Measurements from ENCODE around the gene ZBTB20. TPM values are rescaled to one million over a fixed set of nuclear protein-coding genes. Genes with fewer than 3 reads are reported as not detected.

ZBTB20 gene
- total and polyA plus RNA-seq, 2 donors from 2014 or later = 0.99 to 142 TPM

DNA sequence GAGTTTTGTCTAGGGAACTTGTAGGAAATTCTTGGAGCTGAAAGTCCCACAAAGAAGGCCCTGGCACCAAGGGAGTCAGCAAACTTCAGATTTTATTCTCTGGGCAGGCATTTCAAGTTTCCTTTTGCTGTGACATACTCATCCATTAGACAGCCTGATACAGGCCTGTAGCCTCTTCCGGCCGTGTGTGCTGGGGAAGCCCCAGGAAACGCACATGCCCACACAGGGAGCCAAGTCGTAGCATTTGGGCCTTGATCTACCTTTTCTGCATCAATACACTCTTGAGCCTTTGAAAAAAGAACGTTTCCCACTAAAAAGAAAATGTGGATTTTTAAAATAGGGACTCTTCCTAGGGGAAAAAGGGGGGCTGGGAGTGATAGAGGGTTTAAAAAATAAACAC is 838.3 kb downstream of the ZBTB20 start:
- no peak for TF ChIP-seq CTCF (IDR thresholded peaks at IDR 0.05; ENCODE audit: borderline replicate concordance, extremely low read depth, insufficient read depth)
- no peaks in the 10 kb centered on the region for H3K36me3 ChIP-seq (ENCODE audit: control insufficient read depth in 2 of 3, insufficient read depth in 3 of 3, low read length in 3 of 3)
- no peak for FAIRE-seq
- no peaks in the 10 kb centered on the region for H3K4me1 ChIP-seq (ENCODE audit: control insufficient read depth in 2 of 3, insufficient read depth in 2 of 3, low read depth in 1 of 3, low read length in 3 of 3)
- no peaks in the 10 kb centered on the region for H3K9me3 ChIP-seq (ENCODE audit: control insufficient read depth in 2 of 3, insufficient read depth in 1 of 3, low read length in 3 of 3)
- H3K9ac ChIP-seq (ENCODE audit: low read length in 3 of 3) = no peak overlapping the region
- intact Hi-C loops (cut with DNase I) = no loop called here
- H3K27me3 ChIP-seq (ENCODE audit: control insufficient read depth, insufficient read depth, low read length) = no peaks in the 10 kb centered on the region
- H3K4me3 ChIP-seq (ENCODE audit: low read length in 3 of 3) = no peak overlapping the region
- no peak overlapping the region for H3K27ac ChIP-seq (ENCODE audit: low read depth in 2 of 2, low read length in 2 of 2)
- no peak for DNase-seq

DNA sequence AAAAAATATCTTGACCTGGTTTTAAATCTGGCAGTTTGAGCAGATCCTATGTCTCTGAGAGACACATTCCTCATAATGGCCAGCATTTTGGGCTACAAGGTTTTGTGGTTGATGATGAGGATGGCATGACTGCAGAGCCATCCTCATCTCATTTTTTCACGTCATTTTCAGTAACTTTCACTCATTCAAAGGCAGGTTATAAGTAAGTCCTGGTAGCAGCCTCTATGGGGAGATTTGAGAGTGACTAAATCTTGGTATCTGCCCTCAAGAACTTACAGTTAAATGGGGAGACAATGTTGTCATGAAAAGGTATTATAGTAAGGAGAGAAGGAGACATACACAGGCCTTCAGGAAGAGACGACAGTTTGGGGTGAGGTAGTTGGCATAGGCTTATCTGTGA is 838.7 kb downstream of the ZBTB20 start:
- Histone ChIP-seq H3K4me1 (ENCODE audit: control insufficient read depth in 2 of 3, insufficient read depth in 2 of 3, low read depth in 1 of 3, low read length in 3 of 3) (no peaks in the 10 kb centered on the region), H3K9me3 (ENCODE audit: control insufficient read depth in 2 of 3, insufficient read depth in 1 of 3, low read length in 3 of 3) (no peaks in the 10 kb centered on the region), H3K27me3 (ENCODE audit: control insufficient read depth, insufficient read depth, low read length) (no peaks in the 10 kb centered on the region), H3K36me3 (ENCODE audit: control insufficient read depth in 2 of 3, insufficient read depth in 3 of 3, low read length in 3 of 3) (no peaks in the 10 kb centered on the region), H3K9ac (ENCODE audit: low read length in 3 of 3) (no peak overlapping the region), H3K27ac (ENCODE audit: low read depth in 2 of 2, low read length in 2 of 2) (no peak overlapping the region), H3K4me3 (ENCODE audit: low read length in 3 of 3) (no peak overlapping the region)
- no peak for TF ChIP-seq CTCF (IDR thresholded peaks at IDR 0.05; ENCODE audit: borderline replicate concordance, extremely low read depth, insufficient read depth)
- FAIRE-seq (no peak), DNase-seq (no peak)
- intact Hi-C loops (cut with DNase I) = no loop called here

DNA sequence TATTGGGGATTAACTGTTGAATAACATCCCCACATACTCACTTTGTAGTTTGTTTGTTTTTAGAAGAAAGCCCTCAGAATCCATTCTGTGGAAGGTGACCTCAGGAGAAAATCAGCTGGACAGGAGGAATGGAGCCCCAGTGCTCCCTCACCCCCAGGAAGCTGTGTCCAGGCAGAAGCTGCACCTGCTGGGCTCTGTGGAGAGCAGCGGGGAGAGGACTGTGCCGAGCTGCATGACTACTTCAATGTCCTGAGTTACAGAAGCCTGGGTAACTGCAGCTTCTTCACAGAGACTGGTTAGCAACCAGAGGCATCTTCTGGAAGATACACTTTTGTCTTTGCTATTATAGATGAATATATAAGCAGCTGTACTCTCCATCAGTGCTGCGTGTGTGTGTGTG is 839.3 kb downstream of the ZBTB20 start:
- no peaks in the 10 kb centered on the region for H3K4me1 ChIP-seq (ENCODE audit: control insufficient read depth in 2 of 3, insufficient read depth in 2 of 3, low read depth in 1 of 3, low read length in 3 of 3)
- H3K4me3 ChIP-seq (ENCODE audit: low read length in 3 of 3) = no peak overlapping the region
- TF ChIP-seq CTCF (IDR thresholded peaks at IDR 0.05; ENCODE audit: borderline replicate concordance, extremely low read depth, insufficient read depth) = no peak
- H3K36me3 ChIP-seq (ENCODE audit: control insufficient read depth in 2 of 3, insufficient read depth in 3 of 3, low read length in 3 of 3) = no peaks in the 10 kb centered on the region
- no peaks in the 10 kb centered on the region for H3K27me3 ChIP-seq (ENCODE audit: control insufficient read depth, insufficient read depth, low read length)
- intact Hi-C loops (cut with DNase I) = no loop called here
- no peak overlapping the region for H3K27ac ChIP-seq (ENCODE audit: low read depth in 2 of 2, low read length in 2 of 2)
- FAIRE-seq (no peak), DNase-seq (no peak)
- H3K9me3 ChIP-seq (ENCODE audit: control insufficient read depth in 2 of 3, insufficient read depth in 1 of 3, low read length in 3 of 3) = no peaks in the 10 kb centered on the region
- no peak overlapping the region for H3K9ac ChIP-seq (ENCODE audit: low read length in 3 of 3)

DNA sequence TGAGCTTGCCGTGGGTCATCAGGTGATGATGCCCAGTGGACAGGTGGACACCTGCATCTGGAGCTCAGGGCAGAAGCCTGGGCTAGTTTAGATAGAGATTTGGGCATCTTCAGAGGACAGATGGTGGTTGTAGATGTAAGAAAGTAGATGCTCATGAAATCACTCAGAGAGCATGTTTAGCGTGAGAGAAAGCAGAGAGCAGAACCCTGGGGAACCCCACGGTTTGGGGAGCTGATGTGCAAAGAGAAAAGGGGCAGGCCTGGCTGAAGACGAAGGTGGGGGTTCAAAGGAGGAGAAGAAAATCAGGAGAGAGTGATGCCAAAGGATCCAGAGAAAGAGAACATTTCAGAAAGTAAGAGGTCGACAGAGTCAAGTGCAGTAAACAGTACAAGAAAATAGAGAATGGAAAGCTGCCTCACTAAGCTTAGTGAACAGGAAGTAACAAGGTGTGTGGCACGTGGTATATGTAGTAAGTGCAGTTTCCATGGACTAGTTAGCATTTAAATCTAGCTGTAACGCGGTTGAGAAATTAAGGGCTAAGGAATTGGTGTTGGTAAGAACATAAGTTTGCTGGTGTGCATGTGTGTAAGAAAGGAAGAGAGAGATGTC is 839.8 kb downstream of the ZBTB20 start:
- intact Hi-C loops (cut with DNase I) = no loop called here
- no peaks in the 10 kb centered on the region for H3K36me3 ChIP-seq (ENCODE audit: control insufficient read depth in 2 of 3, insufficient read depth in 3 of 3, low read length in 3 of 3)
- FAIRE-seq = no peak
- no peak overlapping the region for H3K27ac ChIP-seq (ENCODE audit: low read depth in 2 of 2, low read length in 2 of 2)
- no peak overlapping the region for H3K9ac ChIP-seq (ENCODE audit: low read length in 3 of 3)
- no peak for TF ChIP-seq CTCF (IDR thresholded peaks at IDR 0.05; ENCODE audit: borderline replicate concordance, extremely low read depth, insufficient read depth)
- H3K27me3 ChIP-seq (ENCODE audit: control insufficient read depth, insufficient read depth, low read length) = no peaks in the 10 kb centered on the region
- no peaks in the 10 kb centered on the region for H3K9me3 ChIP-seq (ENCODE audit: control insufficient read depth in 2 of 3, insufficient read depth in 1 of 3, low read length in 3 of 3)
- H3K4me3 ChIP-seq (ENCODE audit: low read length in 3 of 3) = no peak overlapping the region
- DNase-seq = no peak
- H3K4me1 ChIP-seq (ENCODE audit: control insufficient read depth in 2 of 3, insufficient read depth in 2 of 3, low read depth in 1 of 3, low read length in 3 of 3) = no peaks in the 10 kb centered on the region

Data from kidney (tissue), 14 donors.